Activated CD4-positive, alpha-beta memory T cell treated with anti-CD3 and anti-CD28 coated beads, Interleukin-2, amount 10 ng/mL, durations not matched to agents 7 days and 5 days (primary cell): ENCODE results near the gene HMGCR. TPM values are rescaled to one million over a fixed set of nuclear protein-coding genes. Genes with fewer than 3 reads are reported as not detected.

Experiments
- total RNA-seq, 2 experiments: library from RNA; stranded (reverse); gene quantifications; one replicate each; pipeline ENCODE4 v1.2.3, GENCODE V29; 2021

HMGCR gene
- total RNA-seq, 2 experiments from 2014 or later: 86.7 to 94.5 TPM

Other genes starting within 250 kb of the HMGCR start
- under 1 TPM; 0.05 to 0.18 TPM for gene ANKRD31, start 100.3 kb upstream of the HMGCR start, total RNA-seq
- gene CERT1, start 174.4 kb downstream of the HMGCR start, total RNA-seq: 10 to 100 TPM; 36.2 to 39.7 TPM
- gene POLK, start 174.7 kb downstream of the HMGCR start, total RNA-seq: 10 to 100 TPM; 28.3 to 28.7 TPM